H9 (cell line): Measurements from ENCODE around the gene SNCB. TPM values are rescaled to one million over a fixed set of nuclear protein-coding genes. Genes with fewer than 3 reads are reported as not detected.
A peak's percentile ranks its signal among the peaks of the same experiment; 100 is the strongest.

ENCODE experiments used
- DNase-seq: peaks from one replicate; pipeline ENCODE4 v3.0.0-alpha.2; 2017
- H2AFZ ChIP-seq: one replicate; pipeline ENCODE4 v1.6.1; 2013; ENCODE audit warnings: mild to moderate bottlenecking, low read length, control low read depth, moderate library complexity
- H2AK5ac ChIP-seq: 2 replicates; pipeline ENCODE4 v1.6.1; 2013; ENCODE audit warnings: low read length, control low read depth, mixed read lengths; ENCODE audit not compliant: insufficient read length
- H2BK120ac ChIP-seq: one replicate; pipeline ENCODE4 v1.6.1; 2013; ENCODE audit warnings: low read depth, mild to moderate bottlenecking, low read length, control low read depth, inconsistent platforms; ENCODE audit not compliant: poor library complexity, severe bottlenecking
- H2BK12ac ChIP-seq: 2 replicates; pipeline ENCODE4 v1.6.1; 2013; ENCODE audit warnings: low read length, control low read depth, mixed read lengths, low read depth; ENCODE audit not compliant: insufficient read length
- H2BK15ac ChIP-seq: 2 replicates; pipeline ENCODE4 v1.6.1; 2013; ENCODE audit warnings: low read depth, low read length, control low read depth
- H2BK20ac ChIP-seq: one replicate; pipeline ENCODE4 v1.6.1; 2013; ENCODE audit warnings: low read depth, mild to moderate bottlenecking, low read length, control low read depth, inconsistent platforms; ENCODE audit not compliant: poor library complexity, severe bottlenecking
- H2BK5ac ChIP-seq: 2 replicates; pipeline ENCODE4 v1.6.1; 2013; ENCODE audit warnings: low read length, control low read depth, mixed read lengths; ENCODE audit not compliant: insufficient read length
- H3K14ac ChIP-seq: 2 replicates; pipeline ENCODE4 v1.6.1; 2013; ENCODE audit warnings: low read length, control low read depth; ENCODE audit not compliant: insufficient read depth
- H3K18ac ChIP-seq: 2 replicates; pipeline ENCODE4 v1.6.1; 2013; ENCODE audit warnings: low read depth, mild to moderate bottlenecking, mixed read lengths, low read length, control low read depth; ENCODE audit not compliant: insufficient read length
- H3K23ac ChIP-seq: 2 replicates; pipeline ENCODE4 v1.6.1; 2013; ENCODE audit warnings: low read length, control low read depth, mixed read lengths, low read depth; ENCODE audit not compliant: insufficient read length
- H3K23me2 ChIP-seq: 2 replicates; pipeline ENCODE4 v1.6.1; 2013; ENCODE audit warnings: low read depth, mild to moderate bottlenecking, mixed read lengths, low read length, control low read depth; ENCODE audit not compliant: insufficient read length, poor library complexity, severe bottlenecking
- H3K27ac ChIP-seq: 2 replicates; pipeline ENCODE4 v1.5.1; 2013; ENCODE audit warnings: low read length, control low read depth, mixed read lengths, low read depth; ENCODE audit not compliant: insufficient read length
- H3K27me3 ChIP-seq: 2 replicates; pipeline ENCODE4 v1.6.1; 2013; ENCODE audit warnings: low read length, control low read depth, inconsistent platforms; ENCODE audit not compliant: insufficient read depth
- H3K4ac ChIP-seq: 2 replicates; pipeline ENCODE4 v1.6.1; 2013; ENCODE audit warnings: low read depth, mild to moderate bottlenecking, control low read depth, inconsistent platforms, low read length, moderate library complexity
- H3K4me1 ChIP-seq: 2 replicates; pipeline ENCODE4 v1.6.1; 2013; ENCODE audit warnings: low read length, control low read depth, inconsistent platforms; ENCODE audit not compliant: insufficient read depth
- H3K4me2 ChIP-seq: 2 replicates; pipeline ENCODE4 v1.6.1; 2013; ENCODE audit warnings: low read length, control low read depth, mixed read lengths; ENCODE audit not compliant: insufficient read length, insufficient read depth
- H3K56ac ChIP-seq: 2 replicates; pipeline ENCODE4 v1.6.1; 2013; ENCODE audit warnings: low read depth, mild to moderate bottlenecking, mixed read lengths, low read length, control low read depth; ENCODE audit not compliant: insufficient read length
- H3K79me1 ChIP-seq: 2 replicates; pipeline ENCODE4 v1.6.1; 2013; ENCODE audit warnings: low read depth, mild to moderate bottlenecking, moderate library complexity, low read length, control low read depth, inconsistent platforms; ENCODE audit not compliant: insufficient read depth, poor library complexity, severe bottlenecking
- H3K79me2 ChIP-seq: 2 replicates; pipeline ENCODE4 v1.6.1; 2013; ENCODE audit warnings: low read length, control low read depth, inconsistent platforms; ENCODE audit not compliant: insufficient read depth
- H3K9ac ChIP-seq: 2 replicates; pipeline ENCODE4 v1.6.1; 2013; ENCODE audit warnings: low read length, control low read depth, mixed read lengths; ENCODE audit not compliant: insufficient read length; ENCODE audit errors: extremely low read depth
- H3K9me3 ChIP-seq: one replicate; pipeline ENCODE4 v1.6.1; 2013; ENCODE audit warnings: low read depth, low read length, inconsistent platforms; ENCODE audit not compliant: control insufficient read depth
- H3T11ph ChIP-seq: one replicate; pipeline ENCODE4 v1.6.1; 2013; ENCODE audit warnings: mild to moderate bottlenecking, low read length, control low read depth, inconsistent platforms
- H4K20me1 ChIP-seq: one replicate; pipeline ENCODE4 v1.6.1; 2013; ENCODE audit not compliant: control insufficient read depth, insufficient read length, insufficient read depth
- H4K5ac ChIP-seq: 2 replicates; pipeline ENCODE4 v1.6.1; 2013; ENCODE audit warnings: low read depth, mild to moderate bottlenecking, mixed read lengths, low read length, control low read depth; ENCODE audit not compliant: insufficient read length
- H4K8ac ChIP-seq: replicated peaks from 2 replicates; pipeline ENCODE4 v1.6.1; 2013; ENCODE audit warnings: low read length, control low read depth, mixed read lengths, low read depth; ENCODE audit not compliant: insufficient read length
- H4K91ac ChIP-seq: 2 replicates; pipeline ENCODE4 v1.6.1; 2013; ENCODE audit warnings: low read depth, mild to moderate bottlenecking, moderate library complexity, mixed read lengths, low read length, control low read depth; ENCODE audit not compliant: insufficient read length
- H3K27ac Mint-ChIP-seq, 3 experiments: 2 replicates in 2 of 3; 3 replicates in 1 of 3; pipeline ENCODE4 v1.8.0; 2020 to 2021; ENCODE audit warnings: mixed read lengths in 3 of 3, mild to moderate bottlenecking in 1 of 3, moderate library complexity in 1 of 3
- H3K27me3 Mint-ChIP-seq: 2 replicates; pipeline ENCODE4 v1.8.0; 2021; ENCODE audit warnings: low read depth, mild to moderate bottlenecking, moderate library complexity, mixed read lengths
- H3K36me3 Mint-ChIP-seq, 3 experiments: 2 replicates in 2 of 3; 3 replicates in 1 of 3; pipeline ENCODE4 v1.8.0; 2020 to 2021; ENCODE audit warnings: low read depth in 3 of 3, mixed read lengths in 3 of 3; ENCODE audit not compliant: insufficient read depth in 1 of 3
- H3K4me1 Mint-ChIP-seq, 2 experiments: 2 replicates each; pipeline ENCODE4 v1.8.0; 2020; ENCODE audit warnings: mixed read lengths in 2 of 2
- H3K4me3 Mint-ChIP-seq, 2 experiments: 2 replicates in 1 of 2; 3 replicates in 1 of 2; pipeline ENCODE4 v1.8.0; 2020 to 2021; ENCODE audit warnings: mild to moderate bottlenecking in 2 of 2, mixed read lengths in 2 of 2, moderate library complexity in 1 of 2
- H3K9me3 Mint-ChIP-seq, 2 experiments: 2 replicates in 1 of 2; 3 replicates in 1 of 2; pipeline ENCODE4 v1.8.0; 2020; ENCODE audit warnings: mild to moderate bottlenecking in 2 of 2, mixed read lengths in 2 of 2, moderate library complexity in 1 of 2
- WGBS: extraction: QIAGEN DNeasy Blood & Tissue Kit; methylation state at CpG from one replicate; pipeline ENCODE4 v1.1.7; 2013; ENCODE audit warnings: missing lambda C conversion rate, low lambda C conversion rate, mixed read lengths; ENCODE audit not compliant: insufficient read length; ENCODE audit errors: extremely low coverage; 5-methylcytosine and 5-hydroxymethylcytosine counted together
- total RNA-seq: library from RNA; stranded (reverse); gene quantifications from 2 replicates; pipeline ENCODE4 v1.2.1, GENCODE V29; 2021
- TF ChIP-seq, protein P1 (sequence below): fragments of 200-600 bp; sonication (generic); conservative IDR thresholded peaks from 3 replicates; pipeline ENCODE4 v1.8.0; 2021; ENCODE audit warnings: antibody characterized with exemption, mild to moderate bottlenecking

SNCB gene
- total RNA-seq, 1 experiment from 2014 or later = 3.5 TPM

DNA sequence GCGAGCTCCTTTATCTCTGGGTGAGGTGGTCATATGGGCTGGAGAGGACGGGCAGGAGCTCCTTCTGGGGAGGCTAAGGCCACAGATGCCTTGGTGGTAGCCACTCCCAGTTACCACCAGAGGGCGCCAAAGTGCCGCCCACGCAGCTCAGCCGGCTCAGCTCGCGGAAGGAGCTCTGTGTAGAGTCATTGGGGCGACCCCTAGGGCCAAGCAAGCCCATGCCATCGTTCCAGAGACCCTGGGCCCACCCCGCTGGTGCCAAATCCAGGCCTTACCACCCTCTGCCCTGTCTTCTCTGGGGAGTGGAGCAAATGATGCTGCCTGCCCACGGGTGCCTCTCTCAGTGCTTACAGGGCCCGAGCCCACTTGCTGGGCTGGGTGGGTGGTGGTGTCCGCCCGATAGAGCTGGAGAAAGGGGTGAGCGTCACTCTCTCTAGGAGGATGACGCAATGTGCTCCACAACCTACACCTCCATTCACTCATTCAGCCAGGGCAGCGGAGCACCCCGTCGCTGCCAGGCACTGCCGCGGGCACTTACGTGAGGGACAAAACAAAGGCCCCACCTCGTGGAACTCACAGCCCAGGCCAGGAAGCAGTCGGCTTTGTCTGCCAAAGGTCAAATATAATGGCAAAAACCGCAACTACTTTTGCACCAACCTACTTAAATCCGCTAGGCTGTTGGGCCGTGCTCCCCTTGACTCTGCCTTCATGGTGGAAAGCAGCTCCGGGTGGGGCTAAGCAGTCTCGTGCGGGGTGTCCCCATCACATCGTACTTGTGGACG, 30.7 kb upstream of the SNCB start:
- Histone ChIP-seq H2BK5ac (no peak overlapping the region), H3K23me2 (no peaks in the 10 kb centered on the region), H3K9me3 (no peaks in the 10 kb centered on the region), H3K23ac (no peak overlapping the region), H2BK20ac (no peak overlapping the region), H2BK120ac (no peak overlapping the region), H4K5ac (no peak overlapping the region), H3K4me1 (no peaks in the 10 kb centered on the region; the same call in 1 of the 2 replicates), H3K27ac (no peak overlapping the region), H2AFZ (no peak overlapping the region), H3K79me1 (no peaks in the 10 kb centered on the region), H2BK15ac (no peak overlapping the region), H3K4me2 (no peak overlapping the region), H4K8ac (no peak overlapping the region), H3K14ac (no peak overlapping the region), H3K79me2 (no peaks in the 10 kb centered on the region), H4K20me1 (no peaks in the 10 kb centered on the region), H2BK12ac (no peak overlapping the region), H3K9ac (no peak overlapping the region), H3K56ac (no peak overlapping the region), H3K4ac (no peak overlapping the region), H3T11ph (no peak overlapping the region), H3K27me3 (no peaks in the 10 kb centered on the region), H3K18ac (no peak overlapping the region), H2AK5ac (no peak overlapping the region), H4K91ac (no peak overlapping the region)
- H3K27me3 Mint-ChIP-seq = no peaks in the 10 kb centered on the region; the same call in 1 of the 2 replicates
- H3K4me1 Mint-ChIP-seq = peaks cover 13 to 28% of the 10 kb centered on the region in 2 experiments
- no peak overlapping the region for H3K4me3 Mint-ChIP-seq
- WGBS = no CpG with 5 or more reads among the region's 33 CpGs
- TF ChIP-seq, protein P1, sequence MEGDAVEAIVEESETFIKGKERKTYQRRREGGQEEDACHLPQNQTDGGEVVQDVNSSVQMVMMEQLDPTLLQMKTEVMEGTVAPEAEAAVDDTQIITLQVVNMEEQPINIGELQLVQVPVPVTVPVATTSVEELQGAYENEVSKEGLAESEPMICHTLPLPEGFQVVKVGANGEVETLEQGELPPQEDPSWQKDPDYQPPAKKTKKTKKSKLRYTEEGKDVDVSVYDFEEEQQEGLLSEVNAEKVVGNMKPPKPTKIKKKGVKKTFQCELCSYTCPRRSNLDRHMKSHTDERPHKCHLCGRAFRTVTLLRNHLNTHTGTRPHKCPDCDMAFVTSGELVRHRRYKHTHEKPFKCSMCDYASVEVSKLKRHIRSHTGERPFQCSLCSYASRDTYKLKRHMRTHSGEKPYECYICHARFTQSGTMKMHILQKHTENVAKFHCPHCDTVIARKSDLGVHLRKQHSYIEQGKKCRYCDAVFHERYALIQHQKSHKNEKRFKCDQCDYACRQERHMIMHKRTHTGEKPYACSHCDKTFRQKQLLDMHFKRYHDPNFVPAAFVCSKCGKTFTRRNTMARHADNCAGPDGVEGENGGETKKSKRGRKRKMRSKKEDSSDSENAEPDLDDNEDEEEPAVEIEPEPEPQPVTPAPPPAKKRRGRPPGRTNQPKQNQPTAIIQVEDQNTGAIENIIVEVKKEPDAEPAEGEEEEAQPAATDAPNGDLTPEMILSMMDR = peak; percentile 99
- H3K9me3 Mint-ChIP-seq = peaks cover 4 to 5% of the 10 kb centered on the region in 2 experiments; a peak in 3 of 5 replicates
- H3K27ac Mint-ChIP-seq = no peak overlapping the region
- H3K36me3 Mint-ChIP-seq = peaks cover 0 to 12% (median 6%) of the 10 kb centered on the region in 3 experiments; a peak in 4 of 7 replicates
- peak; percentile 92 for DNase-seq
